GM19372 (cell line): Measurements from ENCODE around the gene RAB6A.
"Not testable (repeated sequence)": the region's sequence is repeated elsewhere in the genome, so short reads cannot be mapped to it uniquely, and the experiment has no call there.

Experiments used
- ATAC-seq: cut with Tn5 transposase; IDR thresholded peaks from one replicate; pipeline ENCODE4 v1.9.1; 2021; ENCODE audit warnings: mild to moderate bottlenecking, low read depth, moderate library complexity; ENCODE audit not compliant: unreplicated experiment

RAB6A gene

GRCh38 chr11:73729594-73730206 lies 31.2 kb downstream of the RAB6A start:
- ATAC-seq = no peak

GRCh38 chr11:73728000-73728399 lies 32.9 kb downstream of the RAB6A start:
- ATAC-seq = no peak

DNA sequence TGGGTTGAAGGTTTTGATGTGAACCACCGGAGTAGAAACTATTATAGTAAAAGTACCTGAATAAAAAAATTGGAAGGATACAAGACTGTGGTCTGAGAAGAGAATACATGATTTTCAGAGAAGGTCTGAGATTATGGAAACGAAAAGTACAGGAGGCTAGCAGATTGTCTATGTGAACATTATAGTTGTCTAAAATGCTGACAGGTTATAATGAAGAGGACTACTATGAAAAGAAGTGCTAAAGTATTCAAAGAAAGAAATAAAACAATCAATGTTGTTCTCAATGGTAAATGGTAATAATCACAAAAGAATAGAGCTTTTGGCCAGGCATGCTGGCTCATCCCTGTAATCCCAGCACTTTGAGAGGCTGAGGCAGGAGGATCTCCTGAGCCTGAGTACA lies 34.0 kb downstream of the RAB6A start:
- no peak for ATAC-seq

DNA sequence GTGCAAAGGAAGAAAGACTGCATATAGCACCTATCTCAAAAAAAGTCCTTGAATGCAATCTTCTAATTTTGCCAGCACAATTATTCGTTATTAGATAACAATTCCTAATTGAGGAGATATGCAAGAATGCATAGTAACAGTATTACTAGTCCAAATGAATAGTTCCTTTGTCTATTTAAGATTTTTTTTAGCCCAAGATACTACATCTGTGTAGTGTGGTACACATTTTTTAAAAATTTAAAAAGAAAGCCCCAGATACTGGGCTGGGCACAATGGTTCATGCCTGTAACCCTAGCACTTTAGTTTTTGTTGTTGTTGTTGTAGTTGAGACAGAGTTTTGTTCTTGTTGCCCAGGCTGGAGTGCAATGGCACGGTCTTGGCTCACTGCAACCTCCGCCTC lies 43.7 kb downstream of the RAB6A start:
- ATAC-seq = no peak

DNA sequence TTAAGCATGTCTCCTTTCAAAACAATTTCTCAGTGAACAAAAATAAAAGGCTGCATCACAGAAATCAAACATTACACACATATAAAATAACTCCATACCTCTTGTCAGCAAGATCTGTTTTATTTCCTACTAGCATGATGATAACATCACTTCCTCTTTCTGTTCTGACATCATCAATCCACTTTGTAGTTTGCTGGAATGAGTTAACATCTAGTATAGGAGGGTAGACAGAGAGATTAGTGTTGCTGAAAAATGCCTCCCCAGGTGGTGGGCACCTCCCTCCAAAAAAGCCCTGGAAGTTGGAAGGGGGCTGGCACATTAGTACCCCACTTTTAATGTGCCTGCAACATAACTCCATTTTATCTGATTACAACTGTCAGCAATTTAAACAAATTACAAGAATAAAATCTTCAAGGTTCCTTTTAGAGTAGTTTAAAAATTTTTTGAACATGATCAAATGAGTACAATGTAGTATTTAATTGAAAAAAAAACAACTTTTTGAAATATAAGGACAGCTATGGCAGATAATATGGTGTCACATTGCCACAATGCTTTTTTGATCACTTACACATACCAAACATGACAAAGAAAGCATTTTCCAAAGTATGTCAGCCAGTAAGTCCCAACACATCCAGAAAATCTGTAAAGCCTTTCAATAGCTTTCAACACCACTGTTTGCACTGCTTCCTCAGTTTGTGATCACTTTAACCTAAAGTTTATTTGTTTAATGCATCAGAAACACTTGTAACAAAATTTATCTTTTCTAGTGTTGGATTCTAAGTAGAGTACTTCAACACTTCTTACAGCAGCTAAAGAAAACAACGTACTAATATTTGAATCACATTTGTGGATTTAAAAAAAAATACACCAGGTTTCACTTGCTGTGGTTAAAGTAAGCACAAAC lies 44.5 kb downstream of the RAB6A start:
- ATAC-seq = no peak

DNA sequence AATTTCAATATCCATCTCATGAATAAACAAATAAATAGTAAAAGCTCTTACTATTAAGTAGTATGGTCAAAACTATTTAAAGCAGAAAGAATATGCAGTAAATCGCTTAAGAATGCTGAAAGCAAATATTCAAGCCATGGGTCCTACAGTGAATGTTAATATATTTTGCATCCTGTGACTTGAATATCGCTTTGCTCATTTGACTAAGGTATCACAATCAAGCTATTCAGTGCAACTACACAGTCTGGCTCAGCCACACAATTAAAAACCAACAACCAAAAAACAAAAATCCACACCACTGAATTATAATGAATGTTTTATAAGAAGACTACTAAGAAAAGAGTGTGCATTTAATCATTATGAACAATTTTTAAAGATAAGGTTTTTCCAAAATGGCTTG lies 45.3 kb downstream of the RAB6A start:
- no peak for ATAC-seq

DNA sequence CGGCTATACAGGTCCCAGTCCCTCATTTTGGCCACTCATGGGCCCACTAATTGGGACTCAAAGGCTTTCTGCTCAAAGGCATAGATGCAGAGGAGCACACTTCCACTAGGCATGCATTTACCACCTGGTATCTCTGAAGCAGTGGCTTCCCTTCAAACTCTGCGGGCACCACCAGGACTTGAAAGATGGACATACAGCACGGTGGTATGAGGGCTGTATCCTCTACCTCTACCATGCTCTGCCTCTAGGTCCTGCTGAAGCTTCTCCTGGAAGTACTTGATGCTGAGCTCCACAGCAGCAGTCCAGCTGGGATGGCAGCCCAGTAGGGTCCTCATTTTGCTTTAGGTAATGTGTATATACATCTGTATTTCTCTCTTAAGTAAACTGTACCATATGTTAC lies 49.9 kb downstream of the RAB6A start:
- ATAC-seq = no peak

- ATAC-seq = no peak
Measured at GRCh38 chr11:73705053-73705452, 55.8 kb downstream of the RAB6A start.

DNA sequence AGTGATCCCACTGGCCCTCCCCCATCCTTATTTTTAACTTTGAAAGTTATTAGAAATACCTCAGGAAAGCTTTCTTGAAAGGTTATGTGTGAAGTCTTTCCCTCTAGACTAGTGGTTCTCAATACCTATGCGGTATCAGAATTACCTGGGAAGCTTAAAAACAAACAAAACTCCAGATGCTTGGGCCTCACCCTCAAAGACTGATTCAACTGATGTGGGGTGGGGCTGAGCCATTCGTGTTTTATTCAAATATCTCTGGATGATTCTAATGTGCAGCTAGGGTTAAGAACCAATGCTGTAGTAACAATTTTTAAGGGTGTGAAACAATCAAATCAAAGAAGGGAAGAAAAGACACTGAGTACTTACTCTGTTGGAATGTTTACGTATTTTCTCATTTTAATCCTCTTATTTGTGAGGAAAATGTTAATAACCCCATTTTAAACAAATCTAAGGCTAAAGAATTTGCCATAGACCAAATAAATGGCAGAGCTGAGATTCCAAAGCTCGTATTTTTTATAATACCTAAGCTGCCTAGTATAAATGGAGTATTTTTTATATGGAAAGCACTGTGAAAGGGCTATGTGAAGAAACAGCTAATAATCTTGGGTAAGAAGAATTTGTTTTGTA lies 66.9 kb downstream of the RAB6A start:
- ATAC-seq = no peak

DNA sequence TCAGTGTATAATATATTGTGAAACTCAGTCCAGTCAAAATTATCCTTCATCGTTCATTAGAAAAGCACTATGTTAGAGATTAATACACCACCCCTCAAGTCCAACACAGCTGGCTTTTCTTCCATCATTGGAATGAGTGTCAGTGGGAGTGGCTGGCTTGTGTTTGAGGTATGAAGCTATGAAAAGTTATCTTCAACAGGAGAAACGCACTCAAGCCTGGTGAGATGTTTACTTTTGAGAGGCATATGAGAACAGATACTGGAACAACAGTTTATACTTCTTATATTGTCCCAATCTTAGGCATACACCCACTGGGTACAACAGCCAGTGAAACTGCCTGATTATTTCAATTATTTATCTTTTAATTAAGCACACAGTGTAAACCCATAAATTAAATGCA lies 80.2 kb downstream of the RAB6A start:
- no peak for ATAC-seq

DNA sequence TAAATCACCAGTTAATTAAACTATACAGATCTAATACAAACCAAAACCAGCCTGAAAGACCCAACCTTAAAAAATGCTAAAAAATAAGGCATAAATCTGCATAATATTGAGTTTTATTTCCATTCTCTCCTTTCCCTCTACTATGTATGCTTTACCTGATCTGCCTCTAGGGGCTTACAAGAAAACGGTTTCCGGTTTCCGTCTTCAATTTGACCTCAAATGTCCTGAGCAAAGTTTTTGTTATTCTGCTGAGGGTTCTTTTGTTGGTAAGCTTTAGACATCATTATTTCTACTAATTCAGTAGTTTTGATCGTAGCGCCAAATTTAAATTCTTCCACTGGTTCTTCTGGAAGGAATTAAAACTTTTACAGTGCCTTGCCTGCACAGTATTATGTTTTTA lies 84.3 kb downstream of the RAB6A start:
- ATAC-seq = not testable (repeated sequence)

DNA sequence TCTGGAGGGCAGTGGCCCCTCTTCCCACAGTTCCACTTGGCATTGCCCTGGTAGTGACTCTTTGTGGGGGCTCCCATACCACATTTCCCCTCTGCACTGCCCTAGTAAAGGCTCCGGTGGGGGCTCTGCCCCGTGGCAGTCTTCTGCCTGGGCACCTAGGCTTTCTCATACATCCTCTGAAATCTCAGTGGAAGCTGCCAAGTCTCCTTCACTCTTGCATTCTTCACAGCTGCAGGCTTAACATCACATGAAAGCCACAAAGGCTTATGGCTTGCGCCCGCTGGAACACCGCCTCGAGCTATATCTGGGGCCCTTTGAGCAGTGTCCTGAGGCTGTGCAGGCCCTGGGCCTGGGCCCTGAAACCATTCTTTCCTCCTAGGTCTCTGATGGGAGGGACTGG lies 89.2 kb downstream of the RAB6A start:
- no peak for ATAC-seq

DNA sequence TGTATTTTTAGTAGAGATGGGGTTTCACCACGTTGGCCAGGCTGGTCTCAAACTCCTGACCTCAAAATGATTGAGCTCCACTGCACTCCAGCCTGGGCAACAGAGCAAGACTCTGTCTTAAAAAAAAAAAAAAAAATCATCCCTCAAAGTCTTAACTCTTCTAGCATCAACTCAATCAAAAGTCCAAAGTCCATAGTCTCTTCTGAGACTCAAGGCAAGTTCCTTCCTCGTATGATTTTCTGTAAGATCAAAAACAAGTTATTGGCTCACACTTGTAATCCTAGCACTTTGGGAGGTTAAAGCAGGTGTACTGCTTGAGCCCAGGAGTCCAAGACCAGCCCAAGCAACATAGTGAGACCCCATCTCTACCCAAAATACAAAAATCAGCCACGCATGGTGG lies 90.1 kb downstream of the RAB6A start:
- ATAC-seq = no peak

GRCh38 chr11:73667891-73668290 lies 93.0 kb downstream of the RAB6A start:
- no peak for ATAC-seq

- ATAC-seq = no peak
Measured at GRCh38 chr11:73664877-73665276, 96.0 kb downstream of the RAB6A start.

GRCh38 chr11:73663604-73664495 lies 97.0 kb downstream of the RAB6A start:
- ATAC-seq = no peak

- ATAC-seq = no peak
Measured at GRCh38 chr11:73662445-73663157, 98.3 kb downstream of the RAB6A start.

DNA sequence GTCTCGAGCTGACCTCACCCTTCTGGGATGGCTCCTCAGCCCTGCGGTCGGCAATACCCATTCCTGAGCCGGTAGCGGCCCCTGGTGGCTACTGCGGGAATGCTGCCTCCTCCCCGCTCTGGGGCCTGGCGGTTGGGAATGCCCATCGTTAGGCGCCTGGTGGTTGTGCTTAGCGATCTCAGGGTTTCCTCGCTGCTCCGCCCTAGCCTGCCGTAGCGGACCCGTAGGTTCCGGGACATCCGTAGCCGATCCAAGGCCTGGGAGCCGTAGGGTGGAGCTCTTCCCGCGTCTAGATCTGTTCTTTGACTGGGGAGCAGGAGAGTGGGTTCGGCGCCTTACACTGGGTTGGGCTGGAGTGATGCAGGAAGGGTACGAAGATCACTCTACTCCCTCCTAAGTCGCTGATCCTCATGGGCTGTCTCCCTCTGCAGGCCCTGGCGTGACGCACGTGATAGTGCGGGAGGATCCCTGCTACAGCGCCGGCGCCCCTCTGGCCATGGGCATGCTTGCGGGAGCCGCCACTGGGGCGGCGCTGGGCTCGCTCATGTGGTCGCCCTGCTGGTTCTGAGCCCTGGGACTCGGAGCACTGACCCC lies 99.7 kb downstream of the RAB6A start:
- ATAC-seq = peak; percentile 64

DNA sequence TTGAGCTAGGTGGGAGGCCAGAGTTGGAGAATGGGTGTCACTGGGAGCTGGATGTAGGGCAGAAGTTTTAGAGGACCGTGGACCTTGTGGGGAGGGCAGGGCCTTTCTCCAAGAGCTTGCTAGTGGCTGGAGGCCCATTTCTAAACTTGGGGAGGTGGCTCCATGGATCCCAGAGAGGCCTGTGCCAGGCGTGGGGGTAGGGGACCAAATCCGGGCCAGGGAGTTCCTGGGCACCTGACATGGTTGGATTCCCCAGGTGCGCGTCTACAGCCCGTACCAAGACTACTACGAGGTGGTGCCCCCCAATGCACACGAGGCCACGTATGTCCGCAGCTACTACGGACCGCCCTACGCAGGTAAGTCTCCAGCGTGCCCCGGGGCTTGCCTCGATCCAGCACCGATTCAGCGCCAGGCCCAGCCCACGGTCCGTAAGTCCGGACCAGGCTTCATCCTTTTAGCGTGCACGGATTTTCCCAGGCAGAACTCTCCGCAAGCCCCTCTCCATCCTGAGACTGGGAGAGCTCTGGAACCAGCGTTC lies 100.3 kb downstream of the RAB6A start:
- no peak for ATAC-seq
